HuH-7 (cell line): ENCODE measurements around the gene RAD23B.

Experiments used
- DNase-seq: peaks from one replicate; pipeline ENCODE4 v3.0.0; 2011; ENCODE audit warnings: low spot score

RAD23B gene

GRCh38 chr9:107269254-107269653 lies 13.8 kb upstream of the RAD23B start:
- no peak for DNase-seq

GRCh38 chr9:107269681-107270080 lies 13.4 kb upstream of the RAD23B start:
- DNase-seq: peak; percentile 39

GRCh38 chr9:107270082-107270481 lies 13.0 kb upstream of the RAD23B start:
- no peak for DNase-seq

DNA sequence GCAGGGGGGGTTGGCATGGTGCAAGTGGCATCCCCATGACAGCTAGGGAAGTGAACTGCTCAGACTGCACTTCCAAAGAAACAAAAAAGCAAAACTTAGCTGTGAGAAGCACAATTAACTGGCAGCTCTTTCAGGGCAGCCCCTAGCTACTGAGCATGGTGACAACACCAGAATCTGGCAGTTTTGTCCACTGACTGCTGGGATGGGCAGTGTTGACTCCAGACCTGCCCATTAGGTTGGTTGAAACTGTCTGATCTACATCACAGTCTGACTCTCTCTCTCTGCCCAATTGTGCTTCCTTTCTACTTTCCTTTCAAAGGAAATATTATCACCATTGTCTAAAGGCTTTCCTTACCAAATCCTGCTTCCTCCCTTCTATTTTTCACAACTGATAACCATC lies 12.5 kb upstream of the RAD23B start:
- no peak for DNase-seq

GRCh38 chr9:107273634-107274033 lies 9.4 kb upstream of the RAD23B start:
- DNase-seq: no peak

GRCh38 chr9:107274096-107274495 lies 9.0 kb upstream of the RAD23B start:
- DNase-seq: no peak

GRCh38 chr9:107274953-107275422 lies 8.1 kb upstream of the RAD23B start:
- no peak for DNase-seq

- no peak for DNase-seq
Observed at GRCh38 chr9:107275530-107275929, 7.5 kb upstream of the RAD23B start.

DNA sequence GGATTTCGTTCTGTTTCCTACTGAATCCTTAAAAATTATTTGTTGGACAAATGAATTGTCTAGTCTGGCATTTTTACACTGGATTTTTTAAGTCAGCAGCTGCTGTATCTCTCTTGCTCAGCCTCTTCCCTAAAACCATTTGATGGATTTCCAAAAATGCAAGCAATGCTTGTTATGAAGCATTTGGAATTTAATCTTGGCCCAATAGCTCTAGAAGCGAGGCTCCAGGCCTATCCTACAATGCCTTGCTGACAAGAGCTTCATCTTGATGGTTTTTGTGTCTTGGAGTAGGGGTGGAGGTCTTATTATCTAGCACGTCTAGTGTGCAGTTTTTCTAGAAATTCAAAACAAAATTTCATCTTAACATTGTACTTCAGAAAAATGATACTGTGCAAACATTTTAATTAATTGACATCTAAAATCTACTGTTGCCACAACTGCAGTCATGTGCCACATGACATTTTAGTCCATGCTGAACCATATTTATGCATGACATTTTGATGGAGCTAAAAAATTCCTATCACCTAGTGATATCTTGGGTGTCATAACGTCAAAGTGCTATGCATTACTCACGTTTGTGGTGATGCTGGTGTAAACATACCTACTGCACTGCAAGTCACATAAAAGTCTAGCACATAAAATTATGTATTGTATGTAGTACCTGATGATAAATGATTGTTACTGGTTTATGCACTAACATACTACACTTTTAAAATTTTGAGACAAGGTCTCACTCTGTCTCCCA lies 5.9 kb upstream of the RAD23B start:
- no peak for DNase-seq

- DNase-seq: no peak
Observed at GRCh38 chr9:107277801-107278200, 5.3 kb upstream of the RAD23B start.

- no peak for DNase-seq
Observed at GRCh38 chr9:107279086-107279485, 4.0 kb upstream of the RAD23B start.

DNA sequence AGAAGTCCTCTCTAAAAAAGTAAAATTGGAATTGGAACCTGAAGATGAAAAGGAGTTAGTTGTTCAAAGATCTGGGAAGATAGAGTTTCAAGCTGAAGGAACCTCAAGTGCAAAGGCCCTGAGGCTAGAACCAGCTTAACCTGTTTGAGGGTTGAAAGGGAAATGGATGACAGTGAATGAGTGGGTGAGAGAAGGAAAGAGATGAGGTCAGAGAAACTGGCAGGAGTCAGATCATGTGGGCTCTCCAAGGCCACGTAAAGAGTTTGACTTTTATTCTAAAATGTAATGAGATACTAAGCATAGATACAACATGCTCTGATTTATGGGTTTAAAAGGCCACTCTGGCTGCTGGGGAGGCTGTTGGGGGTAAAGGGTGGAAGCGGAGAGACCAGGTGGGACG lies 2.5 kb upstream of the RAD23B start:
- DNase-seq: no peak

DNA sequence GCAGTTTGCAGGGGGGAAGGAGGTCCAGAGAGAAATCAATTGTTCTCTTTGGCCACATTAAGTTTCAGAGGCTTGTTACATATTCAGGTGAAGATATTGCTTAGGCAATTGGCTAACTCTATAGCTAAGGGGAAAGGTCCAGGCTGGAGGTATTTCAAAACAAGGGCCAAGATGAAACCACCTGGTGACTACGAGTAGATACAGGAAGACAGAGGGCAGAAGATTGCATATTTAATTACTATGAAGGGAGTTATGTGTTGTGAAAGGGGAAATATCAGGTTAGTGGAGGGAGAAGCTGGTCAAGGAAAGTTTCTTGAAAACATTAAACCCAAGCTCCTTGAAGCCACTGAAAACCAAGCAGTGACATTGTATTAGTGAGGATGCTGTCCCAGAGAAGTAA lies 1.9 kb upstream of the RAD23B start:
- no peak for DNase-seq

- no peak for DNase-seq
Observed at GRCh38 chr9:107281922-107282667, 984 bp upstream of the RAD23B start.

- DNase-seq: peak; percentile 56
Observed at GRCh38 chr9:107283623-107284616, 841 bp downstream of the RAD23B start.

DNA sequence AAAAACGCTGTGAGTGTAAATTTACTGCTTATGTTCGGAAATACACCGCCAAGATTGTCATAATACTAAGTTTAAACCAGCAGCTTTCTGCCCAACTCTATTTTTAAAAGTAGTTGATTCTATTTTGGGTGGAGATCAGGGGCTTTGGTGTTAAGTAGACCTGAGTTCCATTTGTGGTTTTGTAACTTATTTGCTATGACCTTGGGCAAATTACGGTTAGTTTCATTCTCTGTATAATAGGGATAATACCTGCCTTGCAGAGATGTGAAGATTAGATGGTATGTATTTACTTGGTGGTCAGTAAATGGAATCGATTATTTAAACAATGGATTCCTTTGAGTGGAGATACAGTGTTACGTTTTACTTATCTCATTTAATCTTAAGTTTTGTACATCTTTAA lies 1.6 kb downstream of the RAD23B start:
- DNase-seq: peak; percentile 57

GRCh38 chr9:107285286-107285685 lies 2.2 kb downstream of the RAD23B start:
- no peak for DNase-seq

- no peak for DNase-seq
Observed at GRCh38 chr9:107286057-107286456, 3.0 kb downstream of the RAD23B start.

- DNase-seq: no peak
Observed at GRCh38 chr9:107288701-107289100, 5.6 kb downstream of the RAD23B start.

DNA sequence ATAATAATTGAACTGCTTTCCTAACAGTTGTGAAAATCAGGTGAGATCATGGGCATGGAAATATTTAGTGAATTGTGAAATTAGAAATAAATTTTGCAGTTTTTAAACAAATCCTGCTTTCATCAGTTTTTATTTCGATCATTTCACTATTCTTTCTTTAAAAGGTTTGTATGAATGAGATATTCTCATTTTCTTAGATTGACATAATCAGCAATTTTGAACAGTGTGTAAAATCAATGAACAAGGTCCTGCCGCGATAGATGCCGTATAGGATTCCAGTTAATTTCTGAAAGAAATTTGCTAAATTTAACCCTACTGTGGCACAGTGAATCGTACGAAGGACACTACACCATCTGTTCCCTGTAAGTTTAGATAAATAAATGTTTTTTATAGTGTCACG lies 7.5 kb downstream of the RAD23B start:
- no peak for DNase-seq

GRCh38 chr9:107292821-107293542 lies 9.9 kb downstream of the RAD23B start:
- no peak for DNase-seq
